GM12874 (cell line): ENCODE data around the gene UBE2I.

ENCODE experiments used
- CTCF ChIP-seq: IDR thresholded peaks from 2 replicates; pipeline ENCODE4 v1.5.1; 2011; ENCODE audit warnings: low read depth, mild to moderate bottlenecking, control low read depth, low read length, moderate library complexity; ENCODE audit not compliant: insufficient read depth

Gene UBE2I

GRCh38 chr16:1327619-1327947 lies 18.1 kb downstream of the UBE2I start:
- no peak for TF ChIP-seq CTCF

GRCh38 chr16:1330260-1330914 lies 21.0 kb downstream of the UBE2I start:
- peak; percentile 66 for TF ChIP-seq CTCF

- 0 out of 2 replicates have a peak, but pooled peaks have one; percentile 4 for TF ChIP-seq CTCF
Observed at GRCh38 chr16:1330931-1331711, 21.7 kb downstream of the UBE2I start.

DNA sequence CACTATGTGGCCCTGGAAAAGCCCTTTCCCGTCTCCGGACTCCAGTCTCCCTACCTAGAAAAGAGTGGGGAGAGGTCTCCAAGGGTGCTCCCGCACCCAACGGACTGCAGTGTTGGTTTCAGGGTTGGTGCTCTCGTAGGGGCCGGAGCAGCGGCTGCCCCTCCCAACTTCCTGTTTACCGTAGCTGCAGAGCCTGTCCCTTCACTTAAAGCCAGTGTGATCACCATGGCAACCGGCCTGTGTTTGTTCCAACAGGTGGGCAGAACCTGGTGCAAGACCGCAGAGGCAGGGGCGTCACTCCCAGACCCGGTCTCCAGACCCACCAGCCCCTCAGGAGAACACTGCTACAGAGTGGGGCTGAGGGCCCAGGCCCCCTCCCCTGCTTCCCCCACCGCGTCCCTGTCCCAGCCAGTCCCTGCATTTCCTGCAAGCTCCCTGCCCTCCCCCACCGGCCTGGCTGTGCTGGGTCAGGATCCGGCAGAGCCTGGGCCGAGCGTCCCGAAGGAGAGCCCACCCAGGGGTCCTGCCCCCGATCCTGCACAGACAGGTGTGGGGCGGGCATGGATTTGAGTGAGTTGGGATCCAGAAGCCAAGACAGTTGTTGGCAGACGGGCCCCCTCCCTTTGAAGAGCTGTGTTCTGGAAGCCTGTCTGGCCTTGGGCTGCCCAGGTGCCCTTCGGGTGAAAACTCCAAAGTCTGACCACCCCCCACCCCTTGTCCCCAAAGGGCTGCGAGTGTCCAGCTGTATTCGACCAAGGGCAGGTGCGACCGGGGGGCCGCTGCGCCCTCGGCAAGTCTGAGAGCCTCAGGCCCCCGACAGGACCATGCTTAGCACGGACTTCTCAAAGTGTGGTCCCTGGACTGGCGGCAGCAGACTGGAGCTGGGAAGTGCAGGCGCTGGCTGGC lies 22.5 kb downstream of the UBE2I start:
- TF ChIP-seq CTCF: no peak

- TF ChIP-seq CTCF: no peak
Observed at GRCh38 chr16:1332618-1333148, 23.2 kb downstream of the UBE2I start.

GRCh38 chr16:1333149-1333812 lies 23.8 kb downstream of the UBE2I start, which contains the start of gene BAIAP3:
Gene BAIAP3 (plus strand): TSS chr16:1333645. CDS start chr16:1338550, 4,905 bp downstream.
- TF ChIP-seq CTCF: no peak
